WTC11 (cell line): Measurements from ENCODE around the gene VWA8. TPM values are rescaled to one million over a fixed set of nuclear protein-coding genes. Genes with fewer than 3 reads are reported as not detected.
"Not testable (repeated sequence)": the region's sequence is repeated elsewhere in the genome, so short reads cannot be mapped to it uniquely, and the experiment has no call there.

Source experiments
- ATAC-seq: fragments of 200-7000 bp; cut with Tn5 transposase; 2 replicates; pipeline ENCODE4 v1.10.0; 2021; ENCODE audit warnings: mild to moderate bottlenecking, moderate library complexity
- CTCF ChIA-PET: fragments of 300-600 bp; sonication (Branson Sonifier 250); formaldehyde crosslinking; loops from one replicate; lab custom pipeline; 2021; ENCODE audit warnings: antibody characterized with exemption; lab: Charles Lee
- POLR2A ChIA-PET: fragments of 350-600 bp; sonication (Branson Sonifier 250); formaldehyde crosslinking; loops from one replicate; lab custom pipeline; 2021; ENCODE audit warnings: antibody characterized with exemption; lab: Charles Lee
- DNase-seq: peaks from one replicate; pipeline ENCODE4 v3.0.0; 2021; ENCODE audit warnings: low spot score
- H3K27ac Mint-ChIP-seq: 2 replicates; pipeline ENCODE4 v1.8.0; 2021; ENCODE audit warnings: mixed read lengths
- H3K27me3 Mint-ChIP-seq: 2 replicates; pipeline ENCODE4 v1.8.0; 2021; ENCODE audit warnings: low read depth, mild to moderate bottlenecking, moderate library complexity, mixed read lengths
- H3K36me3 Mint-ChIP-seq: 2 replicates; pipeline ENCODE4 v1.8.0; 2021; ENCODE audit warnings: mixed read lengths
- H3K4me1 Mint-ChIP-seq: 2 replicates; pipeline ENCODE4 v1.8.0; 2022; ENCODE audit warnings: mixed read lengths
- H3K4me3 Mint-ChIP-seq: 2 replicates; pipeline ENCODE4 v1.8.0; 2021; ENCODE audit warnings: mild to moderate bottlenecking, moderate library complexity, mixed read lengths
- H3K9me3 Mint-ChIP-seq: 2 replicates; pipeline ENCODE4 v1.8.0; 2021; ENCODE audit warnings: mixed read lengths
- AR ChIP-seq: fragments of 250-450 bp; sonication (Bioruptor Pico); IDR thresholded peaks from 2 replicates; pipeline ENCODE4 v1.9.0; 2021; ENCODE audit warnings: mild to moderate bottlenecking
- ARID4B ChIP-seq: sonication (generic); formaldehyde crosslinking; IDR thresholded peaks from 2 replicates; pipeline ENCODE4 v1.8.0; 2023; ENCODE audit warnings: missing genetic modification reagents, mild to moderate bottlenecking, borderline replicate concordance
- CREM ChIP-seq: sonication (generic); formaldehyde crosslinking; IDR thresholded peaks from 2 replicates; pipeline ENCODE4 v1.8.1; 2022; ENCODE audit warnings: mild to moderate bottlenecking, missing genetic modification reagents, moderate library complexity
- E2F1 ChIP-seq: sonication (generic); formaldehyde crosslinking; IDR thresholded peaks from 2 replicates; pipeline ENCODE4 v1.8.0; 2022; ENCODE audit warnings: mild to moderate bottlenecking, missing genetic modification reagents
- EMX1 ChIP-seq: fragments of 250-450 bp; sonication (Bioruptor Pico); IDR thresholded peaks from 2 replicates; pipeline ENCODE4 v1.8.0; 2021; ENCODE audit warnings: mild to moderate bottlenecking
- ETV6 ChIP-seq: sonication (generic); formaldehyde crosslinking; IDR thresholded peaks from 2 replicates; pipeline ENCODE4 v1.8.1; 2022; ENCODE audit warnings: mild to moderate bottlenecking, missing genetic modification reagents
- JAZF1 ChIP-seq: fragments of 250-450 bp; sonication (Bioruptor Pico); IDR thresholded peaks from 2 replicates; pipeline ENCODE4 v1.9.0; 2021; ENCODE audit warnings: moderate library complexity, mild to moderate bottlenecking, inconsistent platforms
- JUN ChIP-seq: sonication (generic); formaldehyde crosslinking; IDR thresholded peaks from 2 replicates; pipeline ENCODE4 v1.8.0; 2023; ENCODE audit warnings: mild to moderate bottlenecking, missing genetic modification reagents
- KAT7 ChIP-seq: sonication (generic); formaldehyde crosslinking; IDR thresholded peaks from 2 replicates; pipeline ENCODE4 v1.8.1; 2023; ENCODE audit warnings: missing genetic modification reagents, mild to moderate bottlenecking, borderline replicate concordance
- NFATC4 ChIP-seq: fragments of 250-450 bp; sonication (Bioruptor Pico); IDR thresholded peaks from 2 replicates; pipeline ENCODE4 v1.9.0; 2021; ENCODE audit warnings: mild to moderate bottlenecking
- RELA ChIP-seq: sonication (generic); formaldehyde crosslinking; IDR thresholded peaks from 2 replicates; pipeline ENCODE4 v1.8.1; 2022; ENCODE audit warnings: missing genetic modification reagents, mild to moderate bottlenecking, borderline replicate concordance
- SMAD4 ChIP-seq: sonication (generic); formaldehyde crosslinking; IDR thresholded peaks from 2 replicates; pipeline ENCODE4 v1.8.0; 2022; ENCODE audit warnings: mild to moderate bottlenecking, missing genetic modification reagents
- TCF7 ChIP-seq: sonication (generic); formaldehyde crosslinking; IDR thresholded peaks from 2 replicates; pipeline ENCODE4 v1.8.0; 2022; ENCODE audit warnings: mild to moderate bottlenecking, low read depth, missing genetic modification reagents, moderate library complexity
- TEAD4 ChIP-seq: sonication (generic); formaldehyde crosslinking; IDR thresholded peaks from 2 replicates; pipeline ENCODE4 v1.8.0; 2022; ENCODE audit warnings: mild to moderate bottlenecking, missing genetic modification reagents
- ZNF263 ChIP-seq: sonication (generic); formaldehyde crosslinking; IDR thresholded peaks from 2 replicates; pipeline ENCODE4 v1.8.1; 2022; ENCODE audit warnings: low read depth, mild to moderate bottlenecking, moderate library complexity, missing genetic modification reagents
- ZNF396 ChIP-seq: fragments of 250-450 bp; sonication (Bioruptor Pico); IDR thresholded peaks from 2 replicates; pipeline ENCODE4 v1.8.0; 2021; ENCODE audit warnings: mild to moderate bottlenecking, moderate library complexity, borderline replicate concordance
- ZNF423 ChIP-seq: fragments of 250-450 bp; sonication (Bioruptor Pico); IDR thresholded peaks from 2 replicates; pipeline ENCODE4 v2.1.2; 2022; ENCODE audit warnings: mild to moderate bottlenecking, moderate library complexity
- total RNA-seq: library from RNA; stranded (reverse); gene quantifications from 3 replicates; pipeline ENCODE4 v1.2.3, GENCODE V29; 2021
- TF ChIP-seq, protein P1 (sequence below): sonication (generic); formaldehyde crosslinking; IDR thresholded peaks from 2 replicates; pipeline ENCODE4 v1.8.0; 2023; ENCODE audit warnings: mild to moderate bottlenecking, missing genetic modification reagents
- TF ChIP-seq, protein P2 (sequence below): sonication (generic); formaldehyde crosslinking; conservative IDR thresholded peaks from 2 replicates; pipeline ENCODE4 v1.8.1; 2022; ENCODE audit warnings: mild to moderate bottlenecking, missing genetic modification reagents

Gene VWA8
- total RNA-seq, 1 experiment from 2014 or later: 19.9 TPM

GRCh38 chr13:41639237-41639904 lies 321.5 kb downstream of the VWA8 start:
- no peak for ATAC-seq
- H3K9me3 Mint-ChIP-seq: no peaks in the 10 kb centered on the region
- no peaks in the 10 kb centered on the region for H3K27me3 Mint-ChIP-seq
- no peak for TF ChIP-seq SMAD4 (CRISPR knock-in tag)
- no peak for TF ChIP-seq JUN (CRISPR knock-in tag)
- no peak for TF ChIP-seq ETV6
- TF ChIP-seq, protein P1, sequence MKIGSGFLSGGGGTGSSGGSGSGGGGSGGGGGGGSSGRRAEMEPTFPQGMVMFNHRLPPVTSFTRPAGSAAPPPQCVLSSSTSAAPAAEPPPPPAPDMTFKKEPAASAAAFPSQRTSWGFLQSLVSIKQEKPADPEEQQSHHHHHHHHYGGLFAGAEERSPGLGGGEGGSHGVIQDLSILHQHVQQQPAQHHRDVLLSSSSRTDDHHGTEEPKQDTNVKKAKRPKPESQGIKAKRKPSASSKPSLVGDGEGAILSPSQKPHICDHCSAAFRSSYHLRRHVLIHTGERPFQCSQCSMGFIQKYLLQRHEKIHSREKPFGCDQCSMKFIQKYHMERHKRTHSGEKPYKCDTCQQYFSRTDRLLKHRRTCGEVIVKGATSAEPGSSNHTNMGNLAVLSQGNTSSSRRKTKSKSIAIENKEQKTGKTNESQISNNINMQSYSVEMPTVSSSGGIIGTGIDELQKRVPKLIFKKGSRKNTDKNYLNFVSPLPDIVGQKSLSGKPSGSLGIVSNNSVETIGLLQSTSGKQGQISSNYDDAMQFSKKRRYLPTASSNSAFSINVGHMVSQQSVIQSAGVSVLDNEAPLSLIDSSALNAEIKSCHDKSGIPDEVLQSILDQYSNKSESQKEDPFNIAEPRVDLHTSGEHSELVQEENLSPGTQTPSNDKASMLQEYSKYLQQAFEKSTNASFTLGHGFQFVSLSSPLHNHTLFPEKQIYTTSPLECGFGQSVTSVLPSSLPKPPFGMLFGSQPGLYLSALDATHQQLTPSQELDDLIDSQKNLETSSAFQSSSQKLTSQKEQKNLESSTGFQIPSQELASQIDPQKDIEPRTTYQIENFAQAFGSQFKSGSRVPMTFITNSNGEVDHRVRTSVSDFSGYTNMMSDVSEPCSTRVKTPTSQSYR (CRISPR knock-in tag): no peak
- TF ChIP-seq EMX1: no peak
- no peak for TF ChIP-seq RELA
- TF ChIP-seq E2F1: no peak
- TF ChIP-seq, all 79 proteins: peak for 0
- no peak for DNase-seq
- ChIA-PET CTCF (no interaction called here), POLR2A (no interaction called here)
- no peaks in the 10 kb centered on the region for H3K36me3 Mint-ChIP-seq
- H3K27ac Mint-ChIP-seq: no peak overlapping the region
- H3K4me3 Mint-ChIP-seq: no peak overlapping the region
- H3K4me1 Mint-ChIP-seq: peaks cover 3% of the 10 kb centered on the region; the same call in 1 of the 2 replicates

DNA sequence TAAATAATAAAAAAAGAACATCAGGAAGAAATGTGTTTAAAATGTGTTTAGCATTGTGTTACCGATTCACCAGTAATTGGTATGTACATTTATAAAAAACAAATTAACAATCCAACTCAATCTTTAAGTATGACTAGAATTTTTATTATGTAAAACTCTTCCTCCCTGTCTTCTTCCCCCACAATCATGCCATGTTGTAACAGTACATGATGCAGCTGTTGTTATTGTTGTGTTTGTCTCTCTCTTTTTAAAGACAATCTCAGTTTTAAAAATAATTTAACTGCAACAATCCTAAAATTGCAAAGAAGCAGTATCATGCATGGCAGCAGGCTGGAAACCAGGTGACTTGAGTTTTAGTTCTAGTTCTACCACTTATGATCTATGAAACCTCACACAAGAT lies 323.3 kb downstream of the VWA8 start:
- DNase-seq (no peak), ATAC-seq (no peak)
- Mint-ChIP-seq H3K27me3 (no peaks in the 10 kb centered on the region), H3K36me3 (no peaks in the 10 kb centered on the region), H3K27ac (no peak overlapping the region), H3K4me1 (peaks cover 6% of the 10 kb centered on the region; the same call in 1 of the 2 replicates), H3K4me3 (no peak overlapping the region), H3K9me3 (no peaks in the 10 kb centered on the region)
- ChIA-PET POLR2A (no interaction called here), CTCF (no interaction called here)
- TF ChIP-seq JAZF1 (CRISPR knock-in tag) (no peak), ARID4B (CRISPR knock-in tag) (no peak), ZNF423 (CRISPR knock-in tag) (no peak), TCF7 (no peak), ETV6 (no peak), TEAD4 (no peak), RELA (no peak), ZNF396 (no peak), ZNF263 (no peak), JUN (CRISPR knock-in tag) (no peak), KAT7 (CRISPR knock-in tag) (no peak), NFATC4 (CRISPR knock-in tag) (no peak), AR (CRISPR knock-in tag) (no peak), E2F1 (no peak), CREM (CRISPR knock-in tag) (no peak)
- TF ChIP-seq, protein P2, sequence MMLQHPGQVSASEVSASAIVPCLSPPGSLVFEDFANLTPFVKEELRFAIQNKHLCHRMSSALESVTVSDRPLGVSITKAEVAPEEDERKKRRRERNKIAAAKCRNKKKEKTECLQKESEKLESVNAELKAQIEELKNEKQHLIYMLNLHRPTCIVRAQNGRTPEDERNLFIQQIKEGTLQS (CRISPR knock-in tag): no peak

GRCh38 chr13:41637032-41637431 lies 323.9 kb downstream of the VWA8 start:
- H3K36me3 Mint-ChIP-seq, H3K9me3 Mint-ChIP-seq, H3K4me1 Mint-ChIP-seq, DNase-seq, POLR2A ChIA-PET, H3K27ac Mint-ChIP-seq, H3K4me3 Mint-ChIP-seq, H3K27me3 Mint-ChIP-seq, CTCF ChIA-PET, ATAC-seq: not testable (repeated sequence)
